Right atrium auricular region (tissue), 2 donors: ENCODE results near the gene VDAC1. TPM values are rescaled to one million over a fixed set of nuclear protein-coding genes. Genes with fewer than 3 reads are reported as not detected.
A peak's percentile ranks its signal among the peaks of the same experiment; 100 is the strongest.

Source experiments
- DNase-seq: peaks from one replicate; pipeline ENCODE4 v3.0.0-alpha.2; 2019; ENCODE audit warnings: low spot score
- H3K27ac ChIP-seq, 2 donors: fragments of 200-600 bp; sonication (generic); 1 replicate in 1 of 2; 2 replicates in 1 of 2; pipeline ENCODE4 v1.5.1; 2016 to 2019
- H3K27me3 ChIP-seq, 2 donors: fragments of 200-600 bp; sonication (generic); one replicate each; pipeline versions ENCODE4 v1.5.1 to v1.6.0; 2017 to 2019
- H3K36me3 ChIP-seq: fragments of 200-600 bp; sonication (generic); one replicate; pipeline ENCODE4 v1.5.1; 2016
- H3K4me1 ChIP-seq, 2 donors: fragments of 200-600 bp; sonication (generic); one replicate each; pipeline versions ENCODE4 v1.5.1 to v1.6.0; 2017 to 2019
- H3K4me3 ChIP-seq, 2 donors: fragments of 200-600 bp; sonication (generic); 1 replicate in 1 of 2; 2 replicates in 1 of 2; pipeline ENCODE4 v1.5.1; 2017 to 2019; ENCODE audit warnings: mild to moderate bottlenecking in 1 of 2, moderate library complexity in 1 of 2
- H3K9me3 ChIP-seq, 2 donors: fragments of 200-600 bp; sonication (generic); one replicate each; pipeline ENCODE4 v1.5.1; 2019
- total RNA-seq, 2 donors: library from RNA; depleted of rRNA; stranded (reverse); fragments of >200 nt; gene quantifications; one replicate each; pipeline ENCODE4 v1.1.0, GENCODE V29; 2016
- TF ChIP-seq, protein P1 (sequence below), 2 donors: fragments of 200-600 bp; sonication (generic); IDR thresholded peaks; one replicate each; pipeline ENCODE4 v1.5.1; 2019; ENCODE audit warnings: antibody characterized with exemption in 2 of 2

Gene VDAC1
- total RNA-seq, 2 donors from 2014 or later, result 263 to 394 TPM

DNA sequence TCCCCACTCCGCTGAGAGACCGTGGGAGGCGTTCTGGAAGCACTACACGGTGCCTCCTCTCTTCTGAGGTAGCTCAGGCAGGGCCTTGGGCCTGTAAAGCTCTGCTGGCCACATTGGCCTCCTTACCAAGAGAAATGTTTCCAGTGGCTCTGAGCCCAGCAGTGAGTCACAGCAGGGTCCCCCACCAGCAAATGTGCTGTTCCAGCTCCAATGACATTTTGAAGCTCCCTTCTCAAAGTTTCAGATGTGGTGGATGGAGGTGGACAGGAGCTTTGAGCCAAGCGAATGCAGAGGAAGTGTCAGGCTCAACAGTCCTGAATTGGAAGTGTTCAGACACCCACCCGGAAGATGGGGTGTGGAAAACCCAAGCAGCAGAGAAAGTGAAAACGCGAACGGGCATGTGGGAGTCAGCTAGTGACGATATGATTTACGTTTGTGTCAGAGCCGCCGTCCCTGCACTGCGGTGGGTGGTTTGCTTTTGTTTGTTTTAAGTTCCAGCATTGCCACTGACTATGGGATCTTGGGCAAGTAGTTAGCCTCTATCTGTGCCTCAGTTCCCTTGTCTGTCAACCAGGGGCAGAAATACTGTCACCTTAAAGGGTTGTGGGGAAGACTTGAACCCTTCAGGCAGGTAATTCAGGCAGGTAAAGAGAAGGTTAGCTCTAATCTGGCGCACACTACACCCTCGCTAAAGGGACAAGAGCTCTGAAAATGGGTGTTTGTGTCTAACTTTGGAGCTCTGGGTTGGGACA is 74.5 kb downstream of the VDAC1 start:
- DNase-seq, result no peak
- H3K36me3 ChIP-seq, result no peaks in the 10 kb centered on the region
- H3K4me1 ChIP-seq, result peaks cover 0 to 12% of the 10 kb centered on the region in 2 donors
- no peak overlapping the region for H3K4me3 ChIP-seq
- no peaks in the 10 kb centered on the region for H3K27me3 ChIP-seq
- peak overlapping the region in 1 of 2 donors; percentile 17 for H3K27ac ChIP-seq
- no peaks in the 10 kb centered on the region for H3K9me3 ChIP-seq
- TF ChIP-seq, protein P1, sequence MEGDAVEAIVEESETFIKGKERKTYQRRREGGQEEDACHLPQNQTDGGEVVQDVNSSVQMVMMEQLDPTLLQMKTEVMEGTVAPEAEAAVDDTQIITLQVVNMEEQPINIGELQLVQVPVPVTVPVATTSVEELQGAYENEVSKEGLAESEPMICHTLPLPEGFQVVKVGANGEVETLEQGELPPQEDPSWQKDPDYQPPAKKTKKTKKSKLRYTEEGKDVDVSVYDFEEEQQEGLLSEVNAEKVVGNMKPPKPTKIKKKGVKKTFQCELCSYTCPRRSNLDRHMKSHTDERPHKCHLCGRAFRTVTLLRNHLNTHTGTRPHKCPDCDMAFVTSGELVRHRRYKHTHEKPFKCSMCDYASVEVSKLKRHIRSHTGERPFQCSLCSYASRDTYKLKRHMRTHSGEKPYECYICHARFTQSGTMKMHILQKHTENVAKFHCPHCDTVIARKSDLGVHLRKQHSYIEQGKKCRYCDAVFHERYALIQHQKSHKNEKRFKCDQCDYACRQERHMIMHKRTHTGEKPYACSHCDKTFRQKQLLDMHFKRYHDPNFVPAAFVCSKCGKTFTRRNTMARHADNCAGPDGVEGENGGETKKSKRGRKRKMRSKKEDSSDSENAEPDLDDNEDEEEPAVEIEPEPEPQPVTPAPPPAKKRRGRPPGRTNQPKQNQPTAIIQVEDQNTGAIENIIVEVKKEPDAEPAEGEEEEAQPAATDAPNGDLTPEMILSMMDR (IDR thresholded peaks at IDR 0.05), result no peak

DNA sequence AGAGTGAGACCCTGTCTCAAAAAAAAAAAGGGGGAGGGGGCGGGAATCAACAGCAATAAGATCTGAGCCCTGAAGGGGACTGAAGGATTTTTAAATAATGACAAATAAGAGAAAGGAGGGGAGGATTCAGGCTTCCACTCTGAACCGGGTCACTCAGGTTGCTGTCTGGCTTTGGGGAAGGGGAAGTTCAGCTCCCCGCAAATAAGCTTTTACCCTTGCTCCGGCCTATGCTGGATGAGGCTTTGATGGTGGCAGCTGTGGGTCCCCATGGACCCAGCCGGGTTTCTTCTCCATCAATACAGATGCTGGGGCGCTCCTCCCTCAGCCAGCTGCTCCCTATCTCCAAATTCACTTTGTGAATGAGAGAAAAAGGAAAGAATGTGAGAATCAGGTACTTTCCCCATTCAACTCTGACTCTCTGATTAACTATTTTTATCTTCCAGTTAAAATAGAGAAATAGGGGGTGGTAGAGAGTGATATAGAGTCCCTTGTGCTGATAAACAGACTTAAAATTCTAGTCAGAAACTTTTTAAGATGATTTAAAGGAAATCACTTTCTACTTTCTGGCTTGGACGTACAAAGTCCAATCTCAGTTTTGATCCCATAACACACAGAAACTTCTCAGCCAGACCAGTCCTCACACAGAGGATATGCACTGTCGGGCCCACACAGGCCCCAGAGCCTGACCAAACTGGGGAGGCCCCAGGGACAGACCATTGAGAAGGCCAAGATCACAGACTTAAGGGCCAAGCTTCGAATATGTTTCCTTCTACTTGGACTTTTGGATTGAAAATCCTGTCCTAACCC is 76.0 kb downstream of the VDAC1 start:
- H3K27me3 ChIP-seq, result no peaks in the 10 kb centered on the region
- H3K4me3 ChIP-seq, result no peak overlapping the region
- no peaks in the 10 kb centered on the region for H3K9me3 ChIP-seq
- DNase-seq, result no peak
- no peaks in the 10 kb centered on the region for H3K36me3 ChIP-seq
- TF ChIP-seq, protein P1 (IDR thresholded peaks at IDR 0.05), result no peak
- peaks cover 0 to 8% of the 10 kb centered on the region in 2 donors for H3K4me1 ChIP-seq
- H3K27ac ChIP-seq, result no peak overlapping the region

DNA sequence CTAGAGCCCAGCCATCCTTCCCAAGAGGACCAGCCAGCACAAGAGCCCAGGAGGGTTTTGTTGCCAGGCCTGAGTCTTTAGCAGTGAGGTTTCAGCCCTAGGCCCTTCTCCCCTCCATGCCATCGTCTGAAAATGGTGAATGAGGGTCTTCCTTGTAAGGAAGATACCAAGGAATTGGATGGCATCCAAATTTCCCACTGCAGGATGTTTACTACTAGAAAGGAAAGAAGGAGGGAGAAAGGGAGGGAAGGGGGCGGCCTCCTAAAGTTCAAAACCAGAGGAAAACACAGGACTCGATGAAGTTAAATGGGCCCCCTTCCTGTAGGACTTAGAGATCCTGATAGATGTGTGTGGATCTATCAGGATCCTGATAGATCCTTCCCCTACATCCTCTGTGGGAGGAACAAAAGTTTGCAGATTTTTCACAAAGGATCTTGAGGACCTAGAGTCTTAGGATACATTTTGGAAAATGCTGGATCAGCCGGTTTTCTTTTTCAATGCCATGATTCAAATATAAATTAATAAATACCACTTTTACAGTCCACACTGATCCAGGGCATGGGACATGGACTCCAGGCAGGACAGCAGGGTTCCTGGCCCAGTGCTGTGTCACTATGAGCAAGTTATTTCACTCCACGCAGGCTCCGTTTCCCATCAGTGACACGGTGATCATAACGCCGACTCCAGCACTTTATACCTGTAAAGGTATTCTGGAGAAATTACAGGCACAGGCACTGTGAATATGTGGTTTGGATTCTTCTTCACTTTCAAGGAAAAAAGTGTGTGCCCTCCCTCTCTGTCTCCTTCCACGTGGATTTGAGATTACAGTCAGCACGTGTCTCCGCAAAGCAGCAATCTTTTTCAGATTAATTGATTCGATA is 77.2 kb downstream of the VDAC1 start:
- no peaks in the 10 kb centered on the region for H3K36me3 ChIP-seq
- no peaks in the 10 kb centered on the region for H3K27me3 ChIP-seq
- no peak for DNase-seq
- H3K9me3 ChIP-seq, result no peaks in the 10 kb centered on the region
- no peak overlapping the region for H3K4me3 ChIP-seq
- TF ChIP-seq, protein P1 (IDR thresholded peaks at IDR 0.05), result no peak
- H3K4me1 ChIP-seq, result no peaks in the 10 kb centered on the region
- no peak overlapping the region for H3K27ac ChIP-seq

DNA sequence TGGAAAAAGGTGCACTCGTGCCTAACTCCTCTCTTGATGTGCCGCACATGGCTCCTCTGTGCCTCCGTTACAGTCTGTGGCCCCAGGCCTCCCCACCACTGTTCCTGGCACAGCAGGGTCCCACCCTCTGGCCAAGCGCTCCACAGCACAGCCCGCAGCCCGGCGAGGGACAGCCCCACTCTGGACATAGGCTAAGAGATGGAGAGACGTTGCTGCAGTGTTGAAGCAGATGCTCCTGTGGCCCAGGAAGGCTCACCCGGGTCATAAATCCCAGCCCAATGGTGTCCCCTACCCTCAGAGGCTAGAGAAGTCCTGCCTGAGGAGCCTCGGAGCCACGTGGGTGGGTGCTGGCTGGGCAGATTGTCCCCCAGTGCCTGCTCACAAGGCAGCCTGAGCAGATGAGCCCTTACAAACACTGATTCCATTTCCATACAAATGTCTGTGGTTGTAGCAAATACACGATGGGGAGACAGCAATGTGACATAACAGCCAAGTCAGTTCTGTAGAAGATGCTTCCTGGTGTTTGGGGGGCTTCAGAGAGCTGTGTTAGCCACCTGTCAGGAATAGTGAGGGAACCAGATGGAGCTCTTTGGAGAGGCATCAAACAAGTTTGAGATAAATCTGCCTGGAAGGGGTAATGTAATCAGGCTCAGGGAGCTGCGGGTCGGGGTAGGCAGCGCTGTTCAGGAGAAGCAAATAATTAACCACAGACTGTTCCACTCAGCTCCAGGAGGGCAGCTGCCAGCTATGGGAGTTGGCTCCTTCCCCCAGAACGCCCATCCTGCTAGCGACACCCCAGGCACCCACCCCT is 78.1 kb downstream of the VDAC1 start:
- TF ChIP-seq, protein P1 (IDR thresholded peaks at IDR 0.05), result no peak
- Histone ChIP-seq H3K36me3 (no peaks in the 10 kb centered on the region), H3K9me3 (no peaks in the 10 kb centered on the region), H3K27ac (no peak overlapping the region), H3K27me3 (no peaks in the 10 kb centered on the region), H3K4me3 (no peak overlapping the region), H3K4me1 (no peaks in the 10 kb centered on the region)
- DNase-seq, result no peak
